ENCODE results near the gene TUT4. TPM values are rescaled to one million over a fixed set of nuclear protein-coding genes. Genes with fewer than 3 reads are reported as not detected.

TUT4 gene
- total RNA-seq, 1 experiment from 2014 or later, result 29.4 TPM

- no peak for DNase-seq (ENCODE audit: extremely low read depth, low read depth)
Measured at GRCh38 chr1:52572387-52572786, 19.5 kb upstream of the TUT4 start.

GRCh38 chr1:52571783-52572182, 18.9 kb upstream of the TUT4 start:
- DNase-seq (ENCODE audit: extremely low read depth, low read depth), result peak; percentile 36

GRCh38 chr1:52569449-52570210, 16.7 kb upstream of the TUT4 start:
- no peak for DNase-seq (ENCODE audit: extremely low read depth, low read depth)

GRCh38 chr1:52567943-52568342, 15.1 kb upstream of the TUT4 start:
- DNase-seq (ENCODE audit: extremely low read depth, low read depth), result no peak

GRCh38 chr1:52562766-52563165, 9.9 kb upstream of the TUT4 start:
- no peak for DNase-seq (ENCODE audit: extremely low read depth, low read depth)

GRCh38 chr1:52559875-52560274, 7.0 kb upstream of the TUT4 start:
- no peak for DNase-seq (ENCODE audit: extremely low read depth, low read depth)

GRCh38 chr1:52558941-52559340, 6.0 kb upstream of the TUT4 start:
- DNase-seq (ENCODE audit: extremely low read depth, low read depth), result no peak

GRCh38 chr1:52556641-52557360, 3.9 kb upstream of the TUT4 start:
- no peak for DNase-seq (ENCODE audit: extremely low read depth, low read depth)

- no peak for DNase-seq (ENCODE audit: extremely low read depth, low read depth)
Measured at GRCh38 chr1:52554756-52555155, 1.9 kb upstream of the TUT4 start.

- DNase-seq (ENCODE audit: extremely low read depth, low read depth), result no peak
Measured at GRCh38 chr1:52554267-52554640, 1.4 kb upstream of the TUT4 start.

GRCh38 chr1:52553362-52554266, 722 bp upstream of the TUT4 start:
- DNase-seq (ENCODE audit: extremely low read depth, low read depth), result peak; percentile 48

- DNase-seq (ENCODE audit: extremely low read depth, low read depth), result peak; percentile 38
Measured at GRCh38 chr1:52552236-52552504, 722 bp downstream of the TUT4 start.

- no peak for DNase-seq (ENCODE audit: extremely low read depth, low read depth)
Measured at GRCh38 chr1:52551507-52552235, 1.2 kb downstream of the TUT4 start.

- no peak for DNase-seq (ENCODE audit: extremely low read depth, low read depth)
Measured at GRCh38 chr1:52550447-52550846, 2.4 kb downstream of the TUT4 start.

- DNase-seq (ENCODE audit: extremely low read depth, low read depth), result no peak
Measured at GRCh38 chr1:52549267-52549666, 3.6 kb downstream of the TUT4 start.

- DNase-seq (ENCODE audit: extremely low read depth, low read depth), result no peak
Measured at GRCh38 chr1:52546852-52547251, 6.0 kb downstream of the TUT4 start.

GRCh38 chr1:52544665-52545525, 8.0 kb downstream of the TUT4 start:
- DNase-seq (ENCODE audit: extremely low read depth, low read depth), result no peak

GRCh38 chr1:52542085-52542688, 10.7 kb downstream of the TUT4 start:
- no peak for DNase-seq (ENCODE audit: extremely low read depth, low read depth)
